Lower lobe of right lung (tissue), 2 donors: ENCODE results near the gene MBNL1. TPM values are rescaled to one million over a fixed set of nuclear protein-coding genes. Genes with fewer than 3 reads are reported as not detected.

Experiments used
- ATAC-seq, 2 donors: fragments of 200-7000 bp; cut with Tn5 transposase; one replicate each; pipeline ENCODE4 v1.9.1; 2020 to 2022; ENCODE audit warnings: mild to moderate bottlenecking in 2 of 2, moderate library complexity in 2 of 2
- DNase-seq: peaks from one replicate; pipeline ENCODE4 v3.0.0-alpha.2; 2020
- H3K27ac ChIP-seq: fragments of 200-600 bp; one replicate; pipeline ENCODE4 v1.8.0; 2022
- H3K27me3 ChIP-seq: fragments of 200-600 bp; one replicate; pipeline ENCODE4 v1.8.0; 2022; ENCODE audit warnings: low read depth
- H3K36me3 ChIP-seq: fragments of 200-600 bp; one replicate; pipeline ENCODE4 v1.8.0; 2022; ENCODE audit warnings: mild to moderate bottlenecking
- H3K4me1 ChIP-seq: fragments of 200-600 bp; one replicate; pipeline ENCODE4 v1.8.0; 2022
- H3K4me3 ChIP-seq: fragments of 200-600 bp; one replicate; pipeline ENCODE4 v1.8.0; 2022; ENCODE audit warnings: mild to moderate bottlenecking
- H3K9me3 ChIP-seq: fragments of 200-600 bp; one replicate; pipeline ENCODE4 v1.8.0; 2022
- CTCF ChIP-seq: fragments of 200-600 bp; IDR thresholded peaks from one replicate; pipeline ENCODE4 v1.8.0; 2022; ENCODE audit warnings: antibody characterized with exemption, mild to moderate bottlenecking
- intact Hi-C: fragments of 100-400 bp; cut with DNase I; formaldehyde crosslinking; loops from one replicate; pipeline ENCODE4 v1.11.0; 2022
- total RNA-seq: library from RNA; stranded (reverse); fragmentation: NEBNext Ultra II Directional; extraction: Animal tissue kit (Norgen Biotek cat#: 25700); gene quantifications from one replicate; pipeline ENCODE4 v1.2.1, GENCODE V29; 2021
- donor health status: DM: no; HTN: yes; CAD: no; lungs with severe emphysema.

The MBNL1 gene
- total RNA-seq, 1 donor from 2014 or later = 235 TPM

GRCh38 chr3:152263711-152264110 lies 5.0 kb upstream of the MBNL1 start:
- Histone ChIP-seq H3K27me3 (no peaks in the 10 kb centered on the region), H3K9me3 (no peaks in the 10 kb centered on the region), H3K36me3 (no peaks in the 10 kb centered on the region), H3K4me1 (peaks cover 42% of the 10 kb centered on the region), H3K27ac (no peak overlapping the region), H3K4me3 (no peak overlapping the region)
- no peak for TF ChIP-seq CTCF
- intact Hi-C loops = loop anchor here (10.0 kb wide), 1 partner anchor 59 kb away; no protein-coding TSS in a partner anchor
- DNase-seq = no peak
- ATAC-seq = no peak

- H3K9me3 ChIP-seq = no peaks in the 10 kb centered on the region
- no peaks in the 10 kb centered on the region for H3K36me3 ChIP-seq
- ATAC-seq = no peak
- H3K27me3 ChIP-seq = no peaks in the 10 kb centered on the region
- TF ChIP-seq CTCF = no peak
- no peak overlapping the region for H3K27ac ChIP-seq
- no peak for DNase-seq
- intact Hi-C loops = loop anchor here (10.0 kb wide), 1 partner anchor 60 kb away; no protein-coding TSS in a partner anchor
- H3K4me1 ChIP-seq = peaks cover 36% of the 10 kb centered on the region
- no peak overlapping the region for H3K4me3 ChIP-seq
Observed at GRCh38 chr3:152264378-152264777, 4.4 kb upstream of the MBNL1 start.

- Histone ChIP-seq H3K36me3 (no peaks in the 10 kb centered on the region), H3K27ac (peak overlapping the region; percentile 99), H3K4me3 (no peak overlapping the region), H3K4me1 (peaks cover 28% of the 10 kb centered on the region), H3K27me3 (no peaks in the 10 kb centered on the region), H3K9me3 (no peaks in the 10 kb centered on the region)
- intact Hi-C loops = loop anchor here (10.0 kb wide), 1 partner anchor 62 kb away; no protein-coding TSS in a partner anchor
- DNase-seq (peak; percentile 49), ATAC-seq (peak; percentile 61 to 69)
- no peak for TF ChIP-seq CTCF
Observed at GRCh38 chr3:152266221-152266995, 2.3 kb upstream of the MBNL1 start.

DNA sequence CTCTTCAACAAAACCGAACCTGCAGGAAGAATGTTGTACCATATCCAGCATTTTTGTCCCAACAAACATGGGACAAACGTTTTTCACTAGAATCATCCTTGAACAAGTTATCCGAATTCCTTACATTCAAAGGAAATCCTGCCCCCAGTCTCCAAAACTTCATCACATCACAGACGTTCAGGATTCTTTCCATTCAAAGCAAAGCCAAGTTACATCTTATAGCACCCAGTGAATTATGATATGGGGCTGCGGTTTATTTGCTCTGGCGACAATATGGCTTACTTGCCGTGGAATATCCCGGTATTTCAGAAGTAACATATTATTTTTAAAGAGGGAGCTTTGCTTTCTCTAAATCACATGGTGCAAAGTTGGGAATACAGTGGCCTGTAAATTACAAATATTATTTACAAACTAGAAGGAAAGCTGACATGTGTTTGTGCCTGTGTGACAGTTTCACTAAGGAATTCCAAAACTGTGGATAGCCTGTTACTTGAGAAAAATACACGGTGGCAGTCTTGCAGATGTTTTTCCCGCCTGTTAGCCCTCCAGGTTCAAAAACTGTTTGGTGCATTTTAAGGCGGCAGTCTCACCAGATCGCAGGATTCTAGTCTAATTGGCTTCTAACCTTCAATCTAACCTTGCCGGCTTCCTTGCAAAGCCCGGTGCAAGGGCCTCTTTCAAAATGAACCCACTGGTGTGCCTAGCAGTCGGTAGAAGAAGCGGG lies 736 bp upstream of the MBNL1 start:
- Histone ChIP-seq H3K4me3 (peak overlapping the region; percentile 83), H3K4me1 (peaks cover 39% of the 10 kb centered on the region), H3K36me3 (no peaks in the 10 kb centered on the region), H3K27ac (peak overlapping the region; percentile 99), H3K27me3 (no peaks in the 10 kb centered on the region), H3K9me3 (no peaks in the 10 kb centered on the region)
- intact Hi-C loops = loop anchor here (10.0 kb wide), 1 partner anchor 63 kb away; no protein-coding TSS in a partner anchor
- no peak for TF ChIP-seq CTCF
- DNase-seq (no peak), ATAC-seq (no peak)

DNA sequence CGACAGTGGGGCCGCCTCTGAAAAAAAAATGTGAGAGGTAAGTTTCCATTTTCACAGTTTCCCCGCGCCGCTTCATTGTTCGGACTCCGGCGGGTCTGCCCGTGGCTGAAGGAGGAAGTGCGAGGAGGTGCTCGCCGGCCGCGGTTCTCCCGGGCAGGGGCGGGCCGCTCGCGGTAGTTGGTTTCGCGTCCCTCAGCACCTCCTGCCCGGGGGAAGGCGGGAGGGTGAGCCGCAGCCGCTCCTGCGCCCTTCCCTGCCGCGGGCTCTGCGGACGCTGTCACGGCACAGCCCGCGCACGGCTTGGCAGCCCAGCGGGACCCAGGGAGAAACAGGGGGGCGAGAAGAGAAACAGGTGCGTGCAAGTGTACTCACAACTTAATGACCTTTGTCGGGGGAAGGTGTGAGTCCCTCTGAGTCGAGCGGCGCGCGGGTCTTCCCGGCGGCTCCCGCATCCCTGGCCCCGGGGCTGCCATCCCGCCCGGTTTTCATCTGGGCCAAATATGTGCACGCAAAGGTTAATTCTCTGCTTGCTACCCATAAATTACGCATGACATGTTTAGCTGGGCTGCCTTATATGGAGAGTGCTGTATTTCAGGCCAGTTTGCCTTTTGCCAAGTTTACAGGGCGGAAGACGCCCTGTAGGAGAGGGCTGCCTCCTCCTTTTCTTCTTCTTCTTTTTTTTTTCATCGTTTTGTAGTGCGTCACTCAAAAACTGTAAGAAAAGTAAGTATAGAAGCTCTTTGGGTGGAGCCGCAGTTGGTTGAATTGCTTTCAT lies 514 bp downstream of the MBNL1 start:
- no peaks in the 10 kb centered on the region for H3K36me3 ChIP-seq
- intact Hi-C loops = loop anchor here (10.0 kb wide), 1 partner anchor 64 kb away; no protein-coding TSS in a partner anchor
- H3K27me3 ChIP-seq = no peaks in the 10 kb centered on the region
- no peak for TF ChIP-seq CTCF
- peak overlapping the region; percentile 99 for H3K27ac ChIP-seq
- ATAC-seq (peak; percentile 82 to 87), DNase-seq (peak; percentile 89)
- H3K9me3 ChIP-seq = no peaks in the 10 kb centered on the region
- peaks cover 52% of the 10 kb centered on the region for H3K4me1 ChIP-seq
- peak overlapping the region; percentile 83 for H3K4me3 ChIP-seq
